ENCODE data around the gene FHIT. TPM values are rescaled to one million over a fixed set of nuclear protein-coding genes. Genes with fewer than 3 reads are reported as not detected.

FHIT gene
- total and polyA plus RNA-seq, 11 donors: 4.2 to 26.8 (median 16.5) TPM

DNA sequence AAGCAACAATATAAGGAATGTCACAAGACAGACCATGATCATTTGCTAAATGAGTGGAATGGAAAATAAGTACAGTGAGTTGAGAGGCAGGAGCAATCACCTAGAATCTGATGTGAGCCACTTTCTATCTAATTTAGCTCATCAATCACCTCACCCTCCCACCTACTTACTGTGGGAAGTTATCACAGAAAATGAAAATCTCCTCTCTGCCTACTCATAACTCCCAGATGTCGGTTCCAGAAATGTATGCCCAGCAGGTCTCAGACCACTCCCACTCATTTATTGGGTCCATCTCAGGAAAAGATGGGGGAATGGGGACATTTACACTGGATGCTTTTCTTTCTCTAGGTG, 270.9 kb downstream of the FHIT start:
- Histone ChIP-seq H3K4me1 (peaks cover 0 to 6% (median 0%) of the 10 kb centered on the region in 12 donors), H3K27ac (no peak overlapping the region), H3K27me3 (no peaks in the 10 kb centered on the region), H3K9me3 (peaks cover 0 to 8% (median 0%) of the 10 kb centered on the region in 12 donors), H3K36me3 (no peaks in the 10 kb centered on the region), H3K4me3 (no peak overlapping the region)
- intact Hi-C loops (cut with DNase I): no loop called here
- no peak for DNase-seq
- WGBS, 4 donors: 0 to 89% (median 58%) methylated on average over 1 of the region's 1 CpG
- no peak for ATAC-seq
- no peak for TF ChIP-seq POLR2A (IDR thresholded peaks at IDR 0.05)
- TF ChIP-seq, protein P1, sequence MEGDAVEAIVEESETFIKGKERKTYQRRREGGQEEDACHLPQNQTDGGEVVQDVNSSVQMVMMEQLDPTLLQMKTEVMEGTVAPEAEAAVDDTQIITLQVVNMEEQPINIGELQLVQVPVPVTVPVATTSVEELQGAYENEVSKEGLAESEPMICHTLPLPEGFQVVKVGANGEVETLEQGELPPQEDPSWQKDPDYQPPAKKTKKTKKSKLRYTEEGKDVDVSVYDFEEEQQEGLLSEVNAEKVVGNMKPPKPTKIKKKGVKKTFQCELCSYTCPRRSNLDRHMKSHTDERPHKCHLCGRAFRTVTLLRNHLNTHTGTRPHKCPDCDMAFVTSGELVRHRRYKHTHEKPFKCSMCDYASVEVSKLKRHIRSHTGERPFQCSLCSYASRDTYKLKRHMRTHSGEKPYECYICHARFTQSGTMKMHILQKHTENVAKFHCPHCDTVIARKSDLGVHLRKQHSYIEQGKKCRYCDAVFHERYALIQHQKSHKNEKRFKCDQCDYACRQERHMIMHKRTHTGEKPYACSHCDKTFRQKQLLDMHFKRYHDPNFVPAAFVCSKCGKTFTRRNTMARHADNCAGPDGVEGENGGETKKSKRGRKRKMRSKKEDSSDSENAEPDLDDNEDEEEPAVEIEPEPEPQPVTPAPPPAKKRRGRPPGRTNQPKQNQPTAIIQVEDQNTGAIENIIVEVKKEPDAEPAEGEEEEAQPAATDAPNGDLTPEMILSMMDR (IDR thresholded peaks at IDR 0.05): no peak

DNA sequence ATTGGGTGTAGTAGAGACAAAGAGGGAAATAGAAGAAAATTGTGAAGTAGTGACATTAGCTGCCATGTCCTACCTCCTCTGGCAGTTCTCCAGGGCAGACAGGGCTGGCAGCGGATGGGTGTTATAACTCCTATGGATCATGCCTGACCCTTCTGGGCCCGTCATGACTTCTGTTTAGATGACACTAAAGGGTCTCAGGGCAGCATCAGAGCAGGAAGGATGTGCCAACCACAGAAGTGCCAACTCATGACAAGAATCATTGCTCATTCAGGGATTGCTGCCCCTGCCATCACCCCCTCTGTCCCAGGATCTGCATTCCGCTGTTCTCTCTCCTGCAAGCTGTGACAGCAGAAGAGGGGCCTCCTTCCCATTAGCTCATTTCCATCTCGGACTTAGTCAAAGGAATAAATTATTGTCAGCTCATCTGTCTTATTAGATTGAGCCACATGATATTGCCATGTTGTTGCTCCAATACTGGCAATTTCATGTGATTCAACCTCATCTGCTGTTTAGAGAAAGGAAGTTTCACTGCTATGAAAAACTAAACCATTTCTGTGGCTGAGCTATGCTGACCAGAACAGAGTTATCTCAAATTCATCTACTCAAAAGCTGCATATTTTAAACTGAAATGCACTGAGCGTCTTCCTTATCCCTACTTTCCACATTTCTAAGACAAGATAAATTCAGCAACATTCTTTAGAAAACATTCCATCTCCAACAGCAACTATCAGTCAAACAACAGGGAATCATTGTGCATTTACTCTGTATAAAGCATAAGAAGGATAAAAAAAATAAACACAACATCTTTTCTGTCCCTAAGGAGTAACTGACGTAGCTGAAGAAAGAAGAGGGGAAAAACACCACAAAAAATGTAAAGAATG, 271.6 kb downstream of the FHIT start:
- no peak overlapping the region for H3K27ac ChIP-seq
- intact Hi-C loops (cut with DNase I): no loop called here
- no peak overlapping the region for H3K4me3 ChIP-seq
- H3K36me3 ChIP-seq: no peaks in the 10 kb centered on the region
- H3K9me3 ChIP-seq: peaks cover 0 to 8% (median 0%) of the 10 kb centered on the region in 12 donors
- H3K27me3 ChIP-seq: no peaks in the 10 kb centered on the region
- no peak for DNase-seq
- TF ChIP-seq, protein P1 (IDR thresholded peaks at IDR 0.05): no peak
- no peak for TF ChIP-seq POLR2A (IDR thresholded peaks at IDR 0.05)
- ATAC-seq: no peak
- H3K4me1 ChIP-seq: peaks cover 0 to 6% (median 0%) of the 10 kb centered on the region in 12 donors
- WGBS, 4 donors: 63 to 76% (median 71%) methylated on average over 6 of the region's 6 CpGs

- intact Hi-C loops (cut with DNase I): no loop called here
- no peaks in the 10 kb centered on the region for H3K4me1 ChIP-seq
- TF ChIP-seq, protein P1 (IDR thresholded peaks at IDR 0.05): no peak
- no peak for TF ChIP-seq POLR2A (IDR thresholded peaks at IDR 0.05)
- H3K27me3 ChIP-seq: no peaks in the 10 kb centered on the region
- no peak overlapping the region for H3K4me3 ChIP-seq
- H3K27ac ChIP-seq: no peak overlapping the region
- no peak for DNase-seq
- 51 to 90% (median 87%) methylated on average over 1 of the region's 1 CpG for WGBS, 4 donors
- ATAC-seq: no peak
- H3K36me3 ChIP-seq: no peaks in the 10 kb centered on the region
- peaks cover 0 to 27% (median 8%) of the 10 kb centered on the region in 12 donors for H3K9me3 ChIP-seq
Observed at GRCh38 chr3:60973321-60973720, 277.9 kb downstream of the FHIT start.

DNA sequence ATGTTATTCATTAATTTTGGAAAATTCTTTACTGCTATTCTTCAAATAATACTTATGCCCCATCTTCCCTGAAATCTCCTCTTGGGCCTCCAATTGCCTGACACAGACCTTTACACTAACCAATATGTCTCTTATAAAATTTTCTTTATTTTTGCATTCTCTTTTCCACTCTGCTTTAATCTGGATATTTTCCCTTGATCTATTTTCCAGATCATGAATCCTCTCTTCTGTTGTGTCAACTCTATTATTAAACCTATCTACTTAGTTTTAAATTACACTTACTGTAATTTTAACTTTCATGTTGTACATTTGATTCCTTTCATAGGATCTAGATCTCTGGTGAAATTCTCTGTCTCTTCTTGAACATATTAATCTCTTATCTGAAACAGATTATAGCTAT, 278.7 kb downstream of the FHIT start:
- Histone ChIP-seq H3K9me3 (peaks cover 0 to 27% (median 8%) of the 10 kb centered on the region in 12 donors), H3K27me3 (no peaks in the 10 kb centered on the region), H3K27ac (no peak overlapping the region), H3K4me3 (no peak overlapping the region), H3K4me1 (no peaks in the 10 kb centered on the region), H3K36me3 (no peaks in the 10 kb centered on the region)
- no peak for ATAC-seq
- no peak for DNase-seq
- TF ChIP-seq POLR2A (IDR thresholded peaks at IDR 0.05): no peak
- TF ChIP-seq, protein P1 (IDR thresholded peaks at IDR 0.05): no peak
- intact Hi-C loops (cut with DNase I): no loop called here
